M059J (cell line): ENCODE data around the gene MMP7. TPM values are rescaled to one million over a fixed set of nuclear protein-coding genes. Genes with fewer than 3 reads are reported as not detected.

ENCODE experiments used
- DNase-seq: peaks from one replicate; pipeline ENCODE4 v3.0.0-alpha.2; 2012; ENCODE audit warnings: low read depth
- total RNA-seq: library from RNA; depleted of rRNA; stranded (reverse); fragments of >200 nt; shearing (Covaris generic); gene quantifications from 2 replicates; pipeline ENCODE4 v1.2.3, GENCODE V29; 2014

Gene MMP7
- total RNA-seq, 1 experiment from 2014 or later, result 0.34 TPM

DNA sequence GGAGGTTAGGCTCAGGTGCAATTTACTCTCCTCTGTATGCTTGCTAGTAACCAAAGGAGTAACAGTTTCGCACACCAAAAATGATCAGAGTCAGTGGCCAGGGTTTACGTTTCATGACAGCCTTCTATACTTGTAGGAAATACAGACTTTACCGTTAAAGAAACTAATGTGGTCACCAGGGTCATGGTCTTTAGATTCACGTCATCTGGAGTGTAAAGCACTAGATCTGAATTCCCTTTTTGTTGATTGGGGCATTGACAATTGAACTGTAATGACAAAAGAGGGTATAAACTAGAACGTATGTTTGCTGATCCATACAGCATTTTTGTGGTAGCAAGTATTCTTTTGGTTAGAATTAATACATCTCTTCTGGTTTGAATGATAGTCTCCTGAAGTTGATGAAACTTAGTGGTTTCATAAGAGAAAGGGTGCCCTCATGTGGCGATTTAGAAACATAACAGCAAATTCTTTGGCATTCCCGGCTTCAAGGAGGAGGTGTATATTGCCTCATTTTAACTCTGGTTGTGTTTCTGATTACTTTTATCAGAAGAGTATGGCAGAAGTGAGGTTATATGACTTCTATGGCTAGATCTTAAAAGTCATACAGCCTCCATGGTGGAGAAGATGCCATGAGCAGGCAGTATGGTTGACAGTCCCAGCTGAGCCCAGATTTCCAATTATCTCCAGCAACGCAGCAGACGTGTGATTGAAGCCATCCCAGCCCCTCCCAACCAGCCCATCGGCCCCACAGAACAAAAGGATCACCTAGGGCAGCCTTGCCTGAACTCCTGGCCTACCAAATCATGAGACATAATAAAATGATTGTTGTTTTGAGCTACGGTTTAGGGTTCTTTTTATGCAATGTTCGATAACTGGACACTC, 35.1 kb downstream of the MMP7 start:
- DNase-seq, result peak; percentile 87

- peak; percentile 89 for DNase-seq
Measured at GRCh38 chr11:102494216-102494615, 36.3 kb downstream of the MMP7 start.

GRCh38 chr11:102493524-102493923, 37.0 kb downstream of the MMP7 start:
- DNase-seq, result no peak

GRCh38 chr11:102491969-102492368, 38.6 kb downstream of the MMP7 start:
- DNase-seq, result no peak

DNA sequence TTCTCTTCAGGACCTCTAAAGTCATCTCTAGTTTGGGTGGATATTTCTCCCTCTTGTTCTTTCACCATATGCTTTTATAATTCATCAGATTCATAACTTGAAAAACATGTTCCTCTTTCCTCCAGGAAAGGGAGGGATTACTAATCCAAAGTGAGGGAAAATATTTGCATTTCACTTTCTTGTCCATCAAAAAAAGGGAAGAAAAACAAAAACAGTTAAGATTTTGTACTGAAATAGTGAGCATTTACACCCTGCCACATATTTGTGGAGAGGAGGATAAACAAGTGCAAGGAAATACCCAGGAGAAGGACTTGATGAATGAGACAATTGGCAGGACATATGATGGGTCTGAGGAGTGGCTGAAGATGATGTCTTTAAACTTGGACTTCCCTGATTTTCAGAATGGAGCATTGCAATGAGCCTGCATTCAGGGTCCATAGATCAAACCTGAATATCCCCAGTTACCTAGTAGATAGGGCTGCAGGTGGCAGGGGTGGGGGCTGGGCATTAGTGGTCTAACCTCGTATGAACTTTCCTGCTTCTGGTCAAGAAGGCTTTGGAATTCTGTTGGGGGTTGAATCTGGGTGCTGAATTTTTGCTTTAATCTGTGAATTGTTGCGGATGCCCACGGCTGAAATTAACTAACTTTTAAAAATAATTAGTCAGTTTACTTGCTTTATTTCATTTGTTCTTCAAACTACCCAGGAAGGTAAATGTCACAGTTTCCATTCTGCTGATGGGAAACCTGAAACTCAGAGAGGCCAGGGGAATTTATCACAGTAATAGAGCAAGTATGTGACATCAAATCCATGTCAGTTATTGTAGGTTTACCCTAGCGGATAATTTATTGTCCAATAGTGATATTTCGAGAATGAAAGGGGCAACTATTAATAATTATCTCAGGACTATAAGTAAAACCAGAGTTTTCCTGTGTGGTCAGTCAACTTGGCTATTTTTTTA, 41.1 kb downstream of the MMP7 start:
- no peak for DNase-seq

- no peak for DNase-seq
Measured at GRCh38 chr11:102488208-102488607, 42.3 kb downstream of the MMP7 start.

GRCh38 chr11:102487214-102487613, 43.3 kb downstream of the MMP7 start:
- DNase-seq, result no peak

DNA sequence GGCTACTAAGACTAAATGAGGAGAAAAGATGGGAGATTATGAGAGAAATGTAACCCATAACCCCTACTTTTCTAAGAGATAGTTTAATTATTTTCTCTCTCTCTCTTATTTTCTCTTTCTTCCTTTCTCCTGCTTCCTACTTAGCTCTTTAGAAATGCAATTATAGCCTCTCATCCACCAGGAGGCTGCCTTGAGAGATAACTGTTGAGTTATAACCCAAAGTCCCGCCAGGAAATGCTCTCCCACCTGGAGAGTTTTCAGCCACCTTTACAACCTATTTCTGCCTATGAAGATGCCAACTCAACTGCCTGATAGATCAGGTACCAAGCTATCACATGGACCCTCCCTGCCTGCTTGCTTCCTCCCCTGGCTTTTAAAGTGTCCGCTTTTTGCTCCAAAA, 44.0 kb downstream of the MMP7 start:
- no peak for DNase-seq

DNA sequence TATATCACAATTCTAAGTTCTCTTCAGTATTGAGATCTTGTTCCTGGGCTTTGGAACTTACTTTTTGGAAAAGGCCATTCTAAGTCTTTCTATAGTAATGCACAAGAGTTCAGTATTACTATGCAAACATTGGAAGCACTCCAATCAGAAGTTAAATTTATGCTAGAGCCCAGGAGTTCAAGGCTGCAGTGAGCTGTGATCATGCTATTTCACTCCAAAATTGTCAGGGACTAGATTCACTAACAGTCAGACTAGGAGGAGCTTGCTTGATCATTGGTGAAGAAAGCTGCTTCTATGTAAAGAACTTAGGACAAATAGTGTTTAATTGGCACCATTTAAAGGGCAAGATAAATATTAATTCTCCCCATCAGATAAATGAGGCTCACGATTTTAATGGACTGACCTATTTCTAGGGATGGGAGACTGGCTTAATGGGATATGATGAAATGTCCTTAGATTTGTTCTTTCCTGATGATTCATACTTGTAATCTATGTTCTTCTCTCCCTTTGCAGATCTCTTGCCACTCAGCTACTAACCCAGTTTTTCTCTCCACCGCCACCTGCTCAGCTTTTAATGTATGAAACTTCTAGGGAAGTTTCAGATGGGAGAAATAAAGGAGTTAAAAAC, 45.3 kb downstream of the MMP7 start:
- DNase-seq, result no peak

- DNase-seq, result no peak
Measured at GRCh38 chr11:102482433-102482832, 48.1 kb downstream of the MMP7 start.

- no peak for DNase-seq
Measured at GRCh38 chr11:102479733-102480132, 50.8 kb downstream of the MMP7 start.

GRCh38 chr11:102478673-102479299, 51.8 kb downstream of the MMP7 start:
- DNase-seq, result no peak

DNA sequence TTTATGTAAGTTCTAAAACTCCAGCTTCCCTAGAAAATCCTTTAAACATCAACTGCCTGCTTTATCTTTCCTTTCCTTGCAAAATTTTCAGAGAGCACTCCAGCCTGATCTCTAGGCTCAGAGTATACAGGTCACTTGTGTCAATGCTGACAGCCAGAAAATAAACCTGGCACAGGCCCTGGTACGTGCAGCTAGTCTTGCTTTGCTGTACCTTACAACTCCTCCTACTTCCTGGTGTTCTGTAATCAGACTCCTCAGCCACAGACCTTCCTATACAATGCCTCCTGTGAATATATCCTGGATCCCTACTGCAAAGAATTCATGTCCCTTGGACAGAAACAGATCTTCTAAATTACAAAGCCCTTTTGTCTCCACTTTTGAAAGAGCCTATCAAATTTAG, 53.7 kb downstream of the MMP7 start:
- DNase-seq, result peak; percentile 62

DNA sequence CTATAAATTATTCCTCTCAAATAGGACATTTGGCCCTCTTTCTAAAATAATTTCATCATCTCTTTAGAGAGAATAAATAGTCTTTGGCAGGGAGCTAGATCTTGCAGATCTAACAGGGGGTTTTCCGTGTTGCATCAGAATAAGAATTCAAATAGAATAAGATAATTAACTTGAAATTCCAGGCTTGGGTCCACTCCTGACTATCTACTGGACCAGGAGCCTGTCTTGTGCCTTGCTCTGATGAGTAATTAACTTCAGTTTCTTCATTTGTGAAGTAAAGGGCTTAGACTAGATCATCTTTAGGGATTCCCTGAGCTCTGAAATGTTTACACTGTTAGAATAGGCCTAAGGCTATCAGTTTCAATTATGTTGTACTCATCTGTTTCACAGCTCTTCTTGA, 54.5 kb downstream of the MMP7 start:
- no peak for DNase-seq

DNA sequence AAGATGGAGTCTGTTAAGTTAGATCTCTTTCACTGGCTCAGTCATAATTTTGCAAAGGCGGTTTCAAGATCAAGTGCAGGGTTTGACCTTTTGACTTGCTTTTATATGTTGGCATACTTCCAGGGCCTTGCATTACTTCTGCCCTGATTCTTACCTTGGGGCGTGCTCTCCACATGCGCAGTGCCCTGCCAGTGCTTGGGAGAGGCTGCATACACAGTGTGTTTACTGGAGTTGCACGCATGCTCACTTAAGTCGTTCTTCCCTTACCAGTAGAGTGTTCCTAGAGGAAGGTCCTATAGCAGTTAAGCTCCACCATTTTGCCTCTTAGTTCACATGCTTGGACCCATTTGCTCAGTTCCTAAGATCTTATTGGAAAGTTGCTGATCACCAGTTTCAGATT, 57.0 kb downstream of the MMP7 start:
- DNase-seq, result no peak

- DNase-seq, result no peak
Measured at GRCh38 chr11:102472127-102472526, 58.4 kb downstream of the MMP7 start.

DNA sequence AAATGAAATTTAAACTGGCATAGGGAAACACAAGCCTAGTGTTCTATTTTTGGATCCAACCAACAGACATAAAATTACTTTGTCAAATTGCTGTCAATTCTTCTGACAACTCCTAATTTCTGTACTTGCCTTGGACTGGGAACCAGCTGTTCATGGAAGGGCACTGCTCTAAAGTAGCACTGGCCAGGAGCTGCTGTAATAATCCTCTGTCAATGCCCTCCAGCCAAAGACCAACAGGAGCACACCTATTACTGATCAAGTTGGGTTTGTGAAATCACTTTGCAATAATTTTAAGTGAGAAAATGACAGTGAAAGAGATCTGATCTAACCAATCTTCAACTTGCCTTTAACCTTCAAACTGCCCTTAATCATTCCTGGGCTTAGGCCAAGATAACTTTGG, 59.1 kb downstream of the MMP7 start:
- DNase-seq, result no peak
